ENCODE data around the gene CDK10.

DNA sequence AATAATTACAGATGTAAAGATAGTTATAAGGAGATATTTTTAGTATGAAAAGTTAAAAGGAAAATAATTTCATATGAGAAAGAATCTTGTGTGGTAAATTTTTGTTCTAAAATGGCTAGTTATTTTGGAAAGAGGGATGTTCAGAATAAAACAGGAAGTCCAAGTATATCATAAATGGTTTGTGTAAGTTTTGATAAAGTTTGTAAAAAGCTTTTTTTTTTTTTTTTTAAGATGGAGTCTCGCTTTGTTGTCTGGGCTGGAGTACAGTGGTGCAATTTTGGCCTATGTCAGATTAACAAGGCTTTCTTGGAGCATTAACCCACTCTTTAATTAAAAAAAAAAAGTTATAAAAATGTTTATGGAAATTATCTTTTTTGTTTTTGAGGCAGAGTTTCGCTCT, 8.2 kb upstream of the CDK10 start:
- TF ChIP-seq POLR2A (IDR thresholded peaks at IDR 0.05) (no peak), CTCF (IDR thresholded peaks at IDR 0.05) (no peak), POLR2AphosphoS5 (IDR thresholded peaks at IDR 0.05) (no peak)
